ENCODE results near the gene SRGAP2C. TPM values are rescaled to one million over a fixed set of nuclear protein-coding genes. Genes with fewer than 3 reads are reported as not detected.
"Not testable (repeated sequence)": the region's sequence is repeated elsewhere in the genome, so short reads cannot be mapped to it uniquely, and the experiment has no call there.

SRGAP2C gene
- total and polyA plus RNA-seq, 9 donors: 6.4 to 37.5 (median 22.1) TPM

GRCh38 chr1:121332599-121333562 is 148.1 kb downstream of the SRGAP2C start:
- H3K36me3 ChIP-seq; H3K9me3 ChIP-seq; H3K4me1 ChIP-seq (ENCODE audit: insufficient read depth); DNase-seq; H3K4me3 ChIP-seq; H3K27me3 ChIP-seq; H3K27ac ChIP-seq; intact Hi-C loops (cut with DNase I): not testable (repeated sequence)
- WGBS, 3 donors: no CpG with 5 or more reads among the region's 8 CpGs

- not testable (repeated sequence) for DNase-seq
Observed at GRCh38 chr1:121337958-121338357, 153.2 kb downstream of the SRGAP2C start.

GRCh38 chr1:121339611-121340010 is 154.8 kb downstream of the SRGAP2C start:
- H3K4me1 ChIP-seq (ENCODE audit: insufficient read depth); intact Hi-C loops (cut with DNase I); H3K4me3 ChIP-seq; H3K27ac ChIP-seq; H3K9me3 ChIP-seq; H3K36me3 ChIP-seq; H3K27me3 ChIP-seq; DNase-seq: not testable (repeated sequence)
- WGBS, 3 donors: no CpG with 5 or more reads among the region's 2 CpGs

More at GRCh38 chr1:121337958-121338357, 153.2 kb downstream of the SRGAP2C start:
- H3K36me3 ChIP-seq; H3K9me3 ChIP-seq; H3K4me1 ChIP-seq (ENCODE audit: insufficient read depth); H3K4me3 ChIP-seq; intact Hi-C loops (cut with DNase I); H3K27ac ChIP-seq; H3K27me3 ChIP-seq: not testable (repeated sequence)
- WGBS, 3 donors: no CpG with 5 or more reads among the region's 1 CpG

- H3K9me3 ChIP-seq; DNase-seq; H3K27me3 ChIP-seq; H3K4me1 ChIP-seq (ENCODE audit: insufficient read depth); H3K27ac ChIP-seq; H3K36me3 ChIP-seq; intact Hi-C loops (cut with DNase I); H3K4me3 ChIP-seq: not testable (repeated sequence)
- 89 to 100% (median 92%) methylated on average over 1 to 3 of the region's 3 CpGs for WGBS, 3 donors
Observed at GRCh38 chr1:121343311-121343906, 158.6 kb downstream of the SRGAP2C start.

- H3K36me3 ChIP-seq; H3K4me3 ChIP-seq; H3K27ac ChIP-seq; DNase-seq; intact Hi-C loops (cut with DNase I); H3K4me1 ChIP-seq (ENCODE audit: insufficient read depth); H3K27me3 ChIP-seq; H3K9me3 ChIP-seq: not testable (repeated sequence)
- WGBS, 3 donors: no CpG with 5 or more reads among the region's 3 CpGs
Observed at GRCh38 chr1:121344355-121344754, 159.6 kb downstream of the SRGAP2C start.

- H3K4me1 ChIP-seq (ENCODE audit: insufficient read depth); intact Hi-C loops (cut with DNase I); DNase-seq; H3K9me3 ChIP-seq; H3K36me3 ChIP-seq; H3K27me3 ChIP-seq; H3K27ac ChIP-seq; H3K4me3 ChIP-seq: not testable (repeated sequence)
- 93 to 100% (median 98%) methylated on average over 2 to 3 of the region's 3 CpGs for WGBS, 3 donors
Observed at GRCh38 chr1:121346654-121347053, 161.9 kb downstream of the SRGAP2C start.

GRCh38 chr1:121347476-121347875 is 162.7 kb downstream of the SRGAP2C start:
- H3K36me3 ChIP-seq, H3K27ac ChIP-seq: not testable (repeated sequence)
- WGBS, 3 donors: 63 to 87% (median 75%) methylated on average over 1 to 4 of the region's 5 CpGs

GRCh38 chr1:121348115-121348514 is 163.3 kb downstream of the SRGAP2C start:
- intact Hi-C loops (cut with DNase I); H3K36me3 ChIP-seq; H3K27me3 ChIP-seq; DNase-seq; H3K27ac ChIP-seq; H3K4me3 ChIP-seq; H3K9me3 ChIP-seq; H3K4me1 ChIP-seq (ENCODE audit: insufficient read depth): not testable (repeated sequence)
- WGBS, 3 donors: no CpG with 5 or more reads among the region's 1 CpG

More at GRCh38 chr1:121347476-121347875, 162.7 kb downstream of the SRGAP2C start:
- H3K27me3 ChIP-seq; H3K4me3 ChIP-seq; H3K4me1 ChIP-seq (ENCODE audit: insufficient read depth); H3K9me3 ChIP-seq; DNase-seq; intact Hi-C loops (cut with DNase I): not testable (repeated sequence)

GRCh38 chr1:121349332-121349967 is 164.7 kb downstream of the SRGAP2C start:
- H3K27ac ChIP-seq; H3K9me3 ChIP-seq; H3K4me1 ChIP-seq (ENCODE audit: insufficient read depth); H3K4me3 ChIP-seq; intact Hi-C loops (cut with DNase I); H3K27me3 ChIP-seq; H3K36me3 ChIP-seq; DNase-seq: not testable (repeated sequence)
- 67 to 100% methylated on average over 1 of the region's 4 CpGs; no CpG with 5 or more reads in 1 of the 3 donors for WGBS, 3 donors

GRCh38 chr1:121355711-121356420 is 171.1 kb downstream of the SRGAP2C start:
- H3K4me1 ChIP-seq (ENCODE audit: insufficient read depth); H3K4me3 ChIP-seq; H3K36me3 ChIP-seq; DNase-seq; H3K27me3 ChIP-seq; intact Hi-C loops (cut with DNase I); H3K9me3 ChIP-seq; H3K27ac ChIP-seq: not testable (repeated sequence)
- no CpG with 5 or more reads among the region's 5 CpGs for WGBS, 3 donors

- H3K4me1 ChIP-seq (ENCODE audit: insufficient read depth); H3K9me3 ChIP-seq; intact Hi-C loops (cut with DNase I); H3K27ac ChIP-seq; H3K36me3 ChIP-seq; H3K4me3 ChIP-seq; H3K27me3 ChIP-seq; DNase-seq: not testable (repeated sequence)
- WGBS, 3 donors: 14 to 75% (median 50%) methylated on average over 1 of the region's 2 CpGs
Observed at GRCh38 chr1:121356819-121357218, 172.0 kb downstream of the SRGAP2C start.
